Measurements from ENCODE around the gene CLHC1. TPM values are rescaled to one million over a fixed set of nuclear protein-coding genes. Genes with fewer than 3 reads are reported as not detected.

Gene CLHC1
- total RNA-seq, 1 experiment from 2014 or later, result 11.1 TPM

GRCh38 chr2:55137024-55137958 is 94.8 kb downstream of the CLHC1 start:
- TF ChIP-seq MAX (IDR thresholded peaks at IDR 0.05), result no peak
- no peak for TF ChIP-seq REST (IDR thresholded peaks at IDR 0.05; ENCODE audit: low read depth)
- TF ChIP-seq EGR1 (IDR thresholded peaks at IDR 0.05; ENCODE audit: low read depth), result no peak
- TF ChIP-seq CEBPB (IDR thresholded peaks at IDR 0.05; ENCODE audit: low read depth), result no peak
- TF ChIP-seq SRF (IDR thresholded peaks at IDR 0.05; ENCODE audit: low read depth), result no peak
- TF ChIP-seq ATF3 (IDR thresholded peaks at IDR 0.05), result no peak
- TF ChIP-seq EZH2phosphoT487 (IDR thresholded peaks at IDR 0.05; ENCODE audit: borderline replicate concordance), result no peak
- no peak for TF ChIP-seq CTCF (IDR thresholded peaks at IDR 0.05 in 2 of 3, conservative IDR thresholded peaks at IDR 0.05 in 1 of 3; ENCODE audit: borderline replicate concordance in 1 of 3, insufficient read depth in 1 of 3, low read depth in 2 of 3, low read length in 2 of 3)
- TF ChIP-seq SIN3A (IDR thresholded peaks at IDR 0.05; ENCODE audit: low read depth), result no peak
- TF ChIP-seq TCF7L2 (IDR thresholded peaks at IDR 0.05; ENCODE audit: borderline replicate concordance, extremely low read depth, insufficient read depth, insufficient read length), result no peak
- TF ChIP-seq POLR2A (IDR thresholded peaks at IDR 0.05; ENCODE audit: borderline replicate concordance, extremely low read depth, insufficient read depth, insufficient read length), result no peak
- TF ChIP-seq JUND (IDR thresholded peaks at IDR 0.05), result no peak
- Histone ChIP-seq H4K20me1 (ENCODE audit: insufficient read depth) (no peaks in the 10 kb centered on the region), H3K9me2 (ENCODE audit: insufficient read depth) (no peaks in the 10 kb centered on the region), H3K36me3 (ENCODE audit: control insufficient read depth in 1 of 2, insufficient read depth in 2 of 2, low read length in 2 of 2) (no peaks in the 10 kb centered on the region), H3K79me2 (ENCODE audit: insufficient read depth, low read length) (no peaks in the 10 kb centered on the region), H3K27me3 (ENCODE audit: insufficient read depth, low read length) (no peaks in the 10 kb centered on the region), H3K9ac (ENCODE audit: low read length) (no peak overlapping the region), H3K4me2 (ENCODE audit: low read length) (no peak overlapping the region), H2AFZ (ENCODE audit: low read depth, low read length, poor library complexity, severe bottlenecking) (no peak overlapping the region), H3K9me3 (ENCODE audit: control insufficient read depth in 1 of 2, insufficient read depth in 1 of 2, low read depth in 1 of 2, low read length in 2 of 2) (no peaks in the 10 kb centered on the region), H3K4me1 (ENCODE audit: control insufficient read depth in 1 of 2, insufficient read depth in 2 of 2, low read length in 2 of 2) (no peaks in the 10 kb centered on the region), H3K4me3 (replicated peaks in 1 of 2; ENCODE audit: low read depth in 1 of 2, low read length in 2 of 2) (no peak overlapping the region), H3K27ac (ENCODE audit: low read depth, low read length) (no peak overlapping the region)
- no TSS peak for BruUV-seq (replicated peaks)
- RAD21 ChIA-PET (ENCODE audit: low non-redundant PET in 1 of 2, low total read pairs in 2 of 2, uncharacterized antibody in 2 of 2, unreplicated experiment in 2 of 2), result interaction anchor here in 1 of 2 experiments (0.6 kb wide), 1 partner anchor 25 kb away, joined by 6 read pairs; no protein-coding TSS in a partner anchor
- no peak for ATAC-seq
- intact Hi-C loops (cut with micrococcal nuclease), result no loop called here
- no peak for DNase-seq (ENCODE audit: low read depth, low spot score)
- CTCF ChIA-PET, result no interaction called here
- POLR2A ChIA-PET, result no interaction called here

All from HCT116 (cell line).